Gastrocnemius medialis (tissue), 4 donors: ENCODE results near the gene ERF. TPM values are rescaled to one million over a fixed set of nuclear protein-coding genes. Genes with fewer than 3 reads are reported as not detected.

ENCODE experiments used
- ATAC-seq, 2 donors: fragments of 150-250 bp; one replicate each; pipeline ENCODE4 v1.9.1; 2016
- DNase-seq, 2 donors: peaks; one replicate each; pipeline ENCODE4 v3.0.0-alpha.2; 2019
- H3K27ac ChIP-seq, 4 donors: fragments of 200-600 bp; sonication (generic); 1 replicate in 1 of 4; 2 replicates in 3 of 4; pipeline ENCODE4 v1.5.1; 2016 to 2018; ENCODE audit warnings: mild to moderate bottlenecking in 2 of 4, moderate library complexity in 1 of 4
- H3K27me3 ChIP-seq, 3 donors: fragments of 200-600 bp; sonication (generic) in 2 of 3; 1 replicate in 1 of 3; 2 replicates in 2 of 3; pipeline versions ENCODE4 v1.5.1 to v1.6.0; 2016 to 2019; ENCODE audit warnings: mild to moderate bottlenecking in 1 of 3, moderate library complexity in 1 of 3
- H3K36me3 ChIP-seq, 2 donors: fragments of 200-600 bp; sonication (generic) in 1 of 2; one replicate each; pipeline ENCODE4 v1.5.1; 2017 to 2018
- H3K4me1 ChIP-seq, 2 donors: fragments of 200-600 bp; sonication (generic) in 1 of 2; one replicate each; pipeline ENCODE4 v1.5.1; 2016 to 2017; ENCODE audit warnings: mild to moderate bottlenecking in 2 of 2
- H3K4me3 ChIP-seq, 4 donors: fragments of 200-600 bp; sonication (generic) in 3 of 4; 1 replicate in 1 of 4; 2 replicates in 3 of 4; pipeline ENCODE4 v1.5.1; 2016 to 2019; ENCODE audit warnings: mild to moderate bottlenecking in 2 of 4
- H3K9me3 ChIP-seq, 3 donors: fragments of 200-600 bp; sonication (generic) in 2 of 3; 1 replicate in 1 of 3; 2 replicates in 2 of 3; pipeline ENCODE4 v1.5.1; 2016 to 2019
- CTCF ChIP-seq, 5 experiments: fragments of 450-650 bp in 3 of 5; fragments of 200-600 bp in 2 of 5; sonication (generic) in 2 of 5; IDR thresholded peaks in 4 of 5; conservative IDR thresholded peaks in 1 of 5; 1 replicate in 4 of 5; 2 replicates in 1 of 5; pipeline ENCODE4 v1.5.1; 2016 to 2019; ENCODE audit warnings: antibody characterized with exemption in 5 of 5, mild to moderate bottlenecking in 3 of 5, moderate library complexity in 3 of 5
- POLR2A ChIP-seq, 2 donors: fragments of 450-650 bp; IDR thresholded peaks; one replicate each; pipeline ENCODE4 v1.6.1; 2017; ENCODE audit warnings: antibody characterized with exemption in 2 of 2, mild to moderate bottlenecking in 2 of 2, moderate library complexity in 2 of 2
- in situ Hi-C, 4 donors: fragments of 200-750 bp; cut with MboI; loops; one replicate each; pipeline versions ENCODE4 v1.15.0 to v1.8.0; 2017; ENCODE audit warnings: low sequenced_read_pairs in 4 of 4
- intact Hi-C: fragments of 100-400 bp; cut with DNase I; formaldehyde crosslinking; loops from one replicate; pipeline ENCODE4 v1.15.1; 2023; ENCODE audit warnings: low total_unique reads
- total RNA-seq, 4 donors: library from RNA; depleted of rRNA; stranded (reverse); fragments of >200 nt; gene quantifications; one replicate each; pipeline versions ENCODE4 v1.1.0 to v1.2.3, GENCODE V29; 2016

ERF gene
- total RNA-seq, 4 donors from 2014 or later: 14.0 to 26.7 (median 14.8) TPM

- H3K4me1 ChIP-seq: peaks cover 41 to 43% of the 10 kb centered on the region in 2 donors
Measured at GRCh38 chr19:42249769-42250168, 5.2 kb downstream of the ERF start.

DNA sequence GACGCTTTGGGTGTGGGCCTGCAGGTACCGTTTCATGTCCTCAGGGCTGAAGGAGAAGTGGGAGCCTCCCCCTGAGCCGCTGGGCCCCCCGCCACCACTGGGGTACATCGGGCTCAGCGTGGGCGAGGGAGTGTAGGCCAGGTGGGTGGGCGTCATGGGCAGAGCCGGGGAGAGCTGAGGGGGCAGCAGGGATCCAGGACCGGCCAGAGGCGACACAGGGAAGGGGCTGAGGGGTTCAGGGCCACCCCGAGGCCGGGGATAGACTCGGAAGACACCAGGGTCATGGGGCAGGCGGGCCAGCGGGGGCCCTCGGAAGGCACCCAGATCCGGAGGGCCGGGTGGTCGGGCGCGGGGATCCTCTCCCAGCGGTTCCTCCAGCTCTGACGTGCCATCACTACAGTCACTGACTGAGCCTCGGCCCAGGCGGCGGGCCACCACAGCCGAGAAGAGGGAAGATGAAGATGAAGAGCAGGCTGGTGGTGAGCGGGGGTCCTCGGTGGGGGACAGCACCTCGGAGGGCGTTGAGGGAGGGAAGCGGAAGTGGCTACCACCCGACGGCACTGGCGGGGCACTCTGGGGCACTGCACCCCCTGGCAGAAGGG, 5.7 kb downstream of the ERF start:
- in situ Hi-C loops: loop anchor here in 1 of 4 donors (10.0 kb wide), 1 partner anchor 76 kb away; the partner anchor contains the start of gene MEGF8
- Histone ChIP-seq H3K4me1 (peaks cover 41 to 43% of the 10 kb centered on the region in 2 donors), H3K9me3 (no peaks in the 10 kb centered on the region), H3K27ac (peak overlapping the region in 2 of 4 donors; percentile 93 to 94), H3K27me3 (peaks cover 0 to 19% (median 15%) of the 10 kb centered on the region in 3 donors), H3K36me3 (no peaks in the 10 kb centered on the region), H3K4me3 (no peak overlapping the region)
- TF ChIP-seq CTCF (IDR thresholded peaks at IDR 0.05 in 4 of 5, conservative IDR thresholded peaks at IDR 0.05 in 1 of 5) (no peak), POLR2A (IDR thresholded peaks at IDR 0.05) (no peak)
- ATAC-seq (no peak), DNase-seq (no peak)
- intact Hi-C loops: loop anchor here (10.0 kb wide), 2 partner anchors 146 to 294 kb away; partner anchors contain the start of genes CNFN and RABAC1

More at GRCh38 chr19:42249769-42250168, 5.2 kb downstream of the ERF start:
- Histone ChIP-seq H3K9me3 (no peaks in the 10 kb centered on the region), H3K27ac (peak overlapping the region; percentile 91 to 94 (median 92)), H3K36me3 (no peaks in the 10 kb centered on the region), H3K4me3 (no peak overlapping the region), H3K27me3 (peaks cover 3 to 20% (median 19%) of the 10 kb centered on the region in 3 donors)
- DNase-seq (no peak), ATAC-seq (no peak)
- in situ Hi-C loops: loop anchor here in 1 of 4 donors (10.0 kb wide), 1 partner anchor 75 kb away; the partner anchor contains the start of gene MEGF8
- no peak for TF ChIP-seq POLR2A (IDR thresholded peaks at IDR 0.05)
- no peak for TF ChIP-seq CTCF (IDR thresholded peaks at IDR 0.05 in 4 of 5, conservative IDR thresholded peaks at IDR 0.05 in 1 of 5)
- intact Hi-C loops: loop anchor here (10.0 kb wide), 2 partner anchors 145 to 295 kb away; partner anchors contain the start of genes CNFN and RABAC1

GRCh38 chr19:42248270-42249148, 6.4 kb downstream of the ERF start:
- ATAC-seq: no peak
- Histone ChIP-seq H3K4me3 (no peak overlapping the region), H3K9me3 (no peaks in the 10 kb centered on the region), H3K36me3 (no peaks in the 10 kb centered on the region), H3K27ac (no peak overlapping the region), H3K27me3 (peaks cover 0 to 12% (median 10%) of the 10 kb centered on the region in 3 donors), H3K4me1 (peaks cover 47 to 50% of the 10 kb centered on the region in 2 donors)
- intact Hi-C loops (loop anchor here (10.0 kb wide), 2 partner anchors 146 to 294 kb away; partner anchors contain the start of genes CNFN and RABAC1), in situ Hi-C loops (loop anchor here in 1 of 4 donors (10.0 kb wide), 1 partner anchor 76 kb away; the partner anchor contains the start of gene MEGF8)
- no peak for DNase-seq
- no peak for TF ChIP-seq POLR2A (IDR thresholded peaks at IDR 0.05)
- no peak for TF ChIP-seq CTCF (IDR thresholded peaks at IDR 0.05 in 4 of 5, conservative IDR thresholded peaks at IDR 0.05 in 1 of 5)

DNA sequence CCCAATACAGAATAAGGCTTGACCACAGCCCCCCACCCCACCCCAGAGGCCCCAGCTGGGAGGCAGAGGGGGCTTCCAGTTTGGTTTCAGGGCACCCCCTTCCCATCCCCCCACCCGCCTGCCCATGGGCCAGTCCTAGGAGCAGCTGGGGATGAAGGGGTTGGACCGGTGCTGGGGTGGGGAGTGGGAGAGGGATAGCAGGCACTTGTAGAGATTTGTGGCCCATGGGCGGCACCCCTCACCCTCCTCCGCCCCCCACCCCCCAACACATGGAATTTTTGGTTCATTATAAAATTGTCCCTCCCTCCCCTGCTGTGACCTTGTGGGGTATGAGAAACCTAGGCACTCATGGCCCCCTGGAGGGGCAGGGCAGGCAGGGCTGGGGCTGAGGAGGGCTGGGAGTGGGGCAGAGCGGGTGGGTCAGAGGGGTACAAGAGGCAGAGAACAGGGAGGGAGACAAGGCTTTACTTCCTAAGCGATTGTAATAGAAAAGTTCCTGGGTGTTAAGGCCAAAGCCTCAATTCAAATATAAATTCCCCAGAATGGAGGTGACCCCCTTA, 7.2 kb downstream of the ERF start:
- H3K27ac ChIP-seq: no peak overlapping the region
- no peak overlapping the region for H3K4me3 ChIP-seq
- no peaks in the 10 kb centered on the region for H3K36me3 ChIP-seq
- H3K9me3 ChIP-seq: no peaks in the 10 kb centered on the region
- in situ Hi-C loops: loop anchor here in 1 of 4 donors (10.0 kb wide), 1 partner anchor 77 kb away; the partner anchor contains the start of gene MEGF8
- ATAC-seq (no peak), DNase-seq (no peak)
- intact Hi-C loops: loop anchor here (10.0 kb wide), 2 partner anchors 147 to 293 kb away; partner anchors contain the start of genes CNFN and RABAC1
- peaks cover 45 to 46% of the 10 kb centered on the region in 2 donors for H3K4me1 ChIP-seq
- TF ChIP-seq POLR2A (IDR thresholded peaks at IDR 0.05) (no peak), CTCF (IDR thresholded peaks at IDR 0.05 in 4 of 5, conservative IDR thresholded peaks at IDR 0.05 in 1 of 5) (no peak)
- H3K27me3 ChIP-seq: peaks cover 0 to 5% (median 2%) of the 10 kb centered on the region in 3 donors
